ENCODE measurements around the gene SUMF1.

Gene SUMF1

DNA sequence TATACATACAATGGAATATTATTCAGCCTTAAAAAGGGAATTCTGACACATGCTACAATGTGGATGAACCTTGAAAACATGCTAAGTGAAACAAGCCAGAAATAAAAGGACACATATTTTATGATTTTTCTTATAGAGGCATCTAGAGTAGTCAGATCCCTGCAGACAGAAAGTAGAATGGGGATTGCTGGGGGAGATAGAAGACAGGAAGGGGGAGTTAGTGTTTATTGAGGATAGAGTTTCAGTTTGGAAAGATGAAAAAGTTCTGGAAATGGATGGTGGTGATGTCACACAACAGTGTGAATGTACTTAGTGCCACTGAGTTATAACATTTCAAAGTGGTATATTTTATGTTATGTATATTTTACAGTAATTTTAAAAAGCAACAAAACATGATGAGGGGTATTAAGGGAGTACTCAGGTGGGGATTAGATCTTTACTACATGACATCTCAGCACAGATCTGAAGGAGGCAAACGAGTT is 30.8 kb upstream of the SUMF1 start:
- no peak for DNase-seq (ENCODE audit: low read depth)

DNA sequence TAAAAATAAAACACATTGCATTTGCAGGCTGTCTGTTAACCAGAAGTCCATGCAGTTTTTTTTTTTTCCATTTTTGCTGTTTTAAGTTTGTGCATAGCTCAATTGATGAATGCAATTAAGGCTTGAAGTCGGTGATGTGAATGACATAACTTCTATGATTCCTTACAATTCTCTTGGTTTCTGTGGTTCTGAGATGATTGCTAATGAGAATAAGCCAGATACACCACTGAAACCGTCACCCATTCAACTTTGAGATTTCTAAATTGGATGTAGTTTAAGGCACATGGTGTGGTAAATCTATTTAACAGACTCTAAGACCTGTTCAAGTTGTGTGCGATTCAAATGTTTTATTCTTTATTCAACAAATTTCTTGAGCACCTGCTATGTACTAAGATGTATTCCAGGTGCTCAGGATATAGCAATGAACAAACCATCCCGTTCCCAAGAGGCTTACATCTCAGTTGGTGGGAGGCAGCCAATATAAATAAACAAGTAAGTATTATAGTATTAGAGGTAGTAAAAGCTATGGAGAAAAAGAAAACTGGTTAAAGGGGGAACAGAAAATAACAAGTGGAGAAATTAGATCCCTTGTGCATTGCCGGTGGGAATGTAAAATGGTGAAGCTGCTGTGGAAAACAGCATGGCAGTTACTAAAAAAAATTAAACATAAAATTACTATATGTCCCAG is 30.1 kb upstream of the SUMF1 start:
- DNase-seq (ENCODE audit: low read depth) = no peak

DNA sequence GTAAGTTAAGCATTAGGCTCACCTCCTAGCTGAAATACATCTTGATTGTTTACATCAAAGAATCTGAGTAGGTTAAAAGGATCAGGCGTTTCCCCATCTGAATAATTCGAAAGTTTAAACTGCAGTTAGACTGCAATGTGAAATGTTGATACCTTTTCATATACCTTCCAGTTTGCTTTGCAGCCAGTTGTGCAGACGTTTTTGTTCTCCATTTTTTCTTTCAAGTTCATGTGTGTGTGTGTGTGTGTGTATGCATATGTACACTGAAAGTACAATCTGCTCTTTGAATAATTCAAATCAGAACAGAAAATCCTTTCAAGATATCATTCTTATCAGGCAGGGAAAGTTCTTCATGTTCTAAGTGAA is 29.0 kb upstream of the SUMF1 start:
- no peak for DNase-seq (ENCODE audit: low read depth)

DNA sequence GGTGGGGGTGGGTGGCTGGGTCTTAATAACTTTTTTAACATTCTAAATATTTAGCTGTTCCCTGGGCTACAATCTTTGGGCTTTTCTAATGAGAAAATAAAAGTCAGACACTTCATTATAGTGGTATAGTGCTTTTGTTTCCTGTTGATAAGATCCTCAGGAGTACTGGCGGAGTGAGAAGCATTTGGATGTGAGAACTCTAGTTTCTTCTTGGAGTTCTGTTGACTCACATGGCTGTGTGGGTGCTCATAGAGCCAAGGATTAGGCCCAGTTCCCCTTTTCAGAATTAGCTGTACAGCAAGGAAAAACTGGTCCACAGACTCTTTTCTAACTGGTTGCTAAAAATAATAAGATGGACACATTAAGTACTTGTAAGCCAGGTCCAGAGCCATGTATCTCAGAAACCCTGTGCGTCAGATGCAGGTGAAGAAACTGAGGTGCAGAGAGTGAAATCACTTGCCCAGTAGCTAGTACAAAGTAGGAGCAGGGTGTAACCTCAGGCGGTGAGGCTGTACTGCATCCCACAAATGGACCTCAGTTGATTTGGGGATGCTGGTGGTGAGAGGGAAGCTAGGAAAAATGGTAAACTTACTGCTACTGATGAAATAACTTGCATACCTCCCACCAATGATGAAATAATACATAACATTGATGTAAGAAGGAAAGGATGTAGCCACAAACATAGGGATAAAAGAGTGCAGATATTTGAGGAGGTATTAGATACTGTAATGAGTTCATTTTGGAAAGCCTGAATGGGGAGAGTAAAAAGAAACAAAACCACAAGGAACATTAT is 28.4 kb upstream of the SUMF1 start:
- no peak for DNase-seq (ENCODE audit: low read depth)

DNA sequence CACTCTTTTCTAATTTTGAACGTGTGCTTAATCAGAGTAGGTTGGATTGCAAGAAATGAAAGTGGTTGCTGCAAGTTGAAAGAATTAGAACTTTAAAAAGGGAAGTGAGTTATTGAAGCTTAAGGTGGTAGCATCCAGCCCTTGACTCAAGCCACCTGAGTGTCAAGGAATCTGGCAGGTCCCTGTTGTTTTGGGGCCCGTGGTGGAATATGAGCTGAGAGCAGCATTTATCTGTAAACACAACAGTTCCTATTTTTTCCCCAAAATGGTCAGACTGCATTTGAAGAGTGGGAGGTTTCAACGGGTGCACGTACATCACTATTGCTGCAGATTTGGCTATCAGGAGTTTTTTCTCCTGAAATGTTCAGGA is 27.8 kb upstream of the SUMF1 start:
- no peak for DNase-seq (ENCODE audit: low read depth)

DNA sequence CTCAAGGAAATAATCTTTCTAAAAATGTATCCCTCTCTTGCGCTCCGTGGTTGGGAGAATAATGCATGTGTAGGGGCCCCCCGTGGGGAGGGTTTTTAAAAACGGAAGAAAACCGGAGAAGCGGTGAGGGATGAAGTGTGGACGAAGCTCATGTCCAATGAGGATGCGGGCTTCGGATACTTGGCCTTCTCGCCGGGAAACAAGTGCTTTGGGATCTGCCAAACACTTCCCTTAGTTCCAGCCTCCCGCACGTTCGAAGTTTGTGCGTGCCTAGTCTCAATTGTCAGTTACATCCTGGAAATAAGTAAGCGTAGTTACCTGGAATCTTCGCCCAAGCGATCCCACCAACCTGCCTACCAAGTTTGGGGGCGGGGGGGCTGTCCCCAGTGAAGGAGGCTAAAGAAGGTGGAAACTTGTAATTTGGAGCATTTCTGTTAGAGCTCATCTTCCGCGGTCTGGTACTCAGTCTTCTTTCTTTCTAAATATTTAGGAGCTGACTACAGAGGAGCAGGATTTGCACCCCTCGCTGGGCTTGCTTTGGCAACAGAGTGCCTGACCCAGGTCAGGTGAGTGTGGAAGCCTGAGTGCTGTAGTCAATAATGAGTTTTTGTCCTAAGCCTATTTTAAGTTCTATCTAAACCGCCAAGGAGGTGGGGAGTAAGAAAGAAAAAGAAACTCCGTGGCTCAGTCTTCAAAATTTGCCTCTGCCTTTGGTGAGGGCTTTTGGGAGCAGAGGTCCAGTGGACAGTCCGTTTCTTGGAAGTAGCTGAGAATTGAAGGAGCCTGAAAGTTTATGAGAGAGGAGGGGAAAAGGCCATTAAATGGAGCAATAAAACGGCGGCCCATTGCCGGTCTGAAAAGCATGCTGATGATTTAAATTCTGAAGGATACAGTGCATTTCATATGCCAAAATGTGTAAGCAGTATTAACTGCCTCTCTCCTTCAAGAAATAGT is 27.1 kb upstream of the SUMF1 start:
- no peak for DNase-seq (ENCODE audit: low read depth)

DNA sequence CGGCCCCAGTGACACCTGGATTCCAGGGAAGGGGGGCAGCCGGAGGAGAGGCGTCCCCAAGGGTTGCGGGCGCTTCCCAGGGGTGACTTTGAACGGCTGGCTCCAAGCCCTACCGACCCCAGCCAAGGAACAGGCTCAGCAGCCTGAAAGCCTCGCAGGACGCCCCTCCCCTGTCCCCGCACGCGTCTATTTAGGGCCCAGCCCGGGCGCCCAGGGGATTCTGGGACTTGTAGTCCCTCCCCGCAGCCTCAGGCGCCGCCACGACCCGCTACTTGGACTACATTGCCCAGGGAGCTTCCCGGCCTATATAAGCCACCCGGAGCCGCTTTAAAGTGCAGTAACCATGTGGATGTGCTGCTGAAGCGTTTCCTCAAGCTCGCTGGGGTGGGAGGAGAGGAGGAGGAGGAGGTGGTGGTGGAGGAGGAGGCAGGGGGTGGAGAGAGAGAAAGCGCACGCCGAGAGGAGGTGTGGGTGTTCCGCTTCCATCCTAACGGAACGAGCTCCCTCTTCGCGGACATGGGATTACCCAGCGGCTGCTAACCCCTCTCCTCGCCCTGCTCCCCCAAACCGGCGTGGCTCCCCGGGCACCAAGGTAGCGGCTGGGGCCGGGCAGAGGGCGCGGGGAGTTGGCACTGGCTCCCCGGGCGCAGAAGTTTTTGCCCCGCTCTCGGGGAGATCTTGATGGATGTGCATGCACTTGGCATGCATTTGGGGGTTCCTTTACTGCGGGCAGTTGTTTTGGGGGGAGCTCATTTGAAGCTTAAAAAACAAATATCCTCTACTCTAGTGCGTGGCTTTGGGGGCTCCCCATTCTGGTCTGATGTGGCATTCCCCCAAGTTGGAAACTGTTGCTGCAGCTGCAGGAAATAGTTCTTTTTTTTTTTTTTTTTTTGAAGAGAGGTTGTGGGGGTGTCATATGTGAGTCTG is 26.2 kb upstream of the SUMF1 start, which contains the start of gene ITPR1:
Gene ITPR1, plus strand, starts transcription at position 335 of the 927 bp plus-strand sequence. CDS start 23,144 bp downstream, outside the sequence.
- DNase-seq (ENCODE audit: low read depth) = peak; percentile 91

DNA sequence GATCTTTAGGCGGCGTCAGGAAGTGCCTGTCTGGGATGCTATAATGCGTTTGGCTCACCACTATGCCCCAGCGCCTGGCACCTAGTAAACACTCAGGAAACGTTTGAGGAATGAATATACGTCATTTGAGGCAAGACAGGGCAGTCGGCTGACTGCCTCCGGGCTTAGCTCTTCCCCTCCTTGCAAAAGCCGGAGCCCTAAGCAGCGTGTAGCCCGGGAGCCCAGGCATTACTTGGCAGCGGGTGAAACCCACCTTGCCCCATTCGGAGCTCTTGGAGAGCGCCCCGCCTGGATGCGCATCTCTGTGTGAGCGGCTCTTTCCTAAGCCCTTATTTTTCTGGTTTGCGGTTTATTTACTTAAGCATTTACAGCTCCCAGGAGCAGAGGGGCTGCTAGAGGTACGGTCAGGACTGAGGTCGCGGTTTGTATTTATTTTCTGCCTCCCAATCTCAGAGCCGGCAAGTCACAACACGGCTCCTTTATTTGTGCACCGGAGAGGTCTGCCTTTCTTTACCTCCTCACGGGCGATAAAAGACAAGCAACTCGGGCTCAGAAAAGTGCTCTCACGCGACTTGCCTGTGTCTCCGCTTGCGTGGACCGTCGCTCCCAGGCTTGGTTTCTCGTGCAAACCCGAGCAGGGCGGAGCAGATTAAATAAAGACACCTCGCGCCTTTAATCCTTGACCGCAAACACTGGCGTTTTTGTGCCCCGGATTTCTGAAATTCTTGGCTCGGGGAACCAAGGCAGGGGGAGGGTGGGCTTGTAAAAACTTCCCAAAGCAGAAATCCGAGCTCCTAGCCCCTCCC is 25.3 kb upstream of the SUMF1 start:
- DNase-seq (ENCODE audit: low read depth) = no peak

DNA sequence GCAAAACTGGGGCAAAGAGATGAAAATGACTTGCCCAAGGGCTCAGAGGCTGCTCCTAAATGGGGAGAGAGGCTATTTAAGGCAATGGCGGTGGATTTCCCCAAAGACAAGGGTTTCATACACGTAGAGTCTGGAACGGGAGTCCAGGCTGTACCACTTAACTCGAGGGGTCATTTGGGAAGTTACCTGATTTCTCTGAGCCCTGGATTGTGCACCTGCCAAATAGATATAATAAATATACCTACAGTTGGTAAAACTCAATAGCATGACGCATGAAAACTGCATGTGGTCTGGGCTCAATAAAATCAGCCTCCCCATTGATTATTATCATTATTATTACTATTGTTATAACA is 24.8 kb upstream of the SUMF1 start:
- no peak for DNase-seq (ENCODE audit: low read depth)

DNA sequence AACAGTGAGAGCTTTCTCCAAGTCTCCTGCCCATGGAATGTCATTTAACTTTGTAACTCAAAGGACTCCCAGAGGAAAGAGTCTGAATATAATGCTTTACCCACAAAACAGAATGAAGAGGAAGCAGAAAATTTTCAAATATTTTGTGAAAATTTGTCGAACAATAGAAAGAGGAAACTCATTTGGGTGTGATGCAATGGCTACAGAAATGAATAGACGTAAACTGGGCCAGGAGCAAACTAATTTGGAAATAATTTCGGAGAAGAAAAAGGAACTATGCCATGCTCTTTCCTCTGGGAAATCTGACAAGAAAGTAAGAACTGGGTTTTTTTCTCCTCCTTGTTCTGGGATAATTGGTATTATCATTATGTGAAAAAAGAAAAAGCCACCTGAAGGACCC is 11.2 kb upstream of the SUMF1 start:
- no peak for DNase-seq (ENCODE audit: low read depth)

DNA sequence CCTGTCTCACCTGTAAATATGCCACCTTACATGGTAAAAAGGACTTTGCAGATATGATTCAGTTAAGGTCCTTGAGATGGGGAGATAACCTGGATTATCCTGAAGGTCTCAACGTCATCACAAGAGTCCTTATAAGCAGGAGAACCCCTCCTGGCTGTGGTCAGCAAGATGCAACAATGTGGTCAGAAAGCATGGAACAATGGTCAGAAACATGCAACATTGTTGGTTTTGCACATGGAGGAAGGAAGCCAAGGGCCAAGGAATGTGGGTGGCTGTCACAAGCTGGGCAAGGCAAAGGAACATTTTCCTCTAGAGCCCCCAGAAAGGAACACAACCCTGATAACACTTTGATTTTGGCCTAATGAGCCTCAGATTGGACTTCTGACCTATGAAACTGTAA is 9.4 kb upstream of the SUMF1 start:
- DNase-seq (ENCODE audit: low read depth) = no peak

DNA sequence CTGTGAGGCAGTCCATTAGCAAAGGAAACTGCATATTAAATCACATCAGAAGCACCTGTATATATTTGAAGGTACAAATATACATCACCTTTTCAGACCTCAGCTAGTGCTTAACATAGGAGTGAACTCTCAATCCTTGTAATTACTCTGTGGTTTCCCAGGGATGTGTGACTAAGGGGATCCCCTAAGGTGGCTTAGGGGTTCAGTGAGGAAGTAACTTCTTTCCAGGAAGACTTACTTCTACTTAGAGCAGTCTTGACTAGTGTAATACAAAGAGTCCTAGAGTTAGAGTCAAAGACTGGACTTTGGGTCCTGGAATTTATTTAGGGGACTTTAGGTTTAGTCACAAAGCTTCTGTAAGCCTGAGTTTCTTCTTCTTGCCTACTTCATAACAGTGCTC is 8.7 kb upstream of the SUMF1 start:
- no peak for DNase-seq (ENCODE audit: low read depth)

DNA sequence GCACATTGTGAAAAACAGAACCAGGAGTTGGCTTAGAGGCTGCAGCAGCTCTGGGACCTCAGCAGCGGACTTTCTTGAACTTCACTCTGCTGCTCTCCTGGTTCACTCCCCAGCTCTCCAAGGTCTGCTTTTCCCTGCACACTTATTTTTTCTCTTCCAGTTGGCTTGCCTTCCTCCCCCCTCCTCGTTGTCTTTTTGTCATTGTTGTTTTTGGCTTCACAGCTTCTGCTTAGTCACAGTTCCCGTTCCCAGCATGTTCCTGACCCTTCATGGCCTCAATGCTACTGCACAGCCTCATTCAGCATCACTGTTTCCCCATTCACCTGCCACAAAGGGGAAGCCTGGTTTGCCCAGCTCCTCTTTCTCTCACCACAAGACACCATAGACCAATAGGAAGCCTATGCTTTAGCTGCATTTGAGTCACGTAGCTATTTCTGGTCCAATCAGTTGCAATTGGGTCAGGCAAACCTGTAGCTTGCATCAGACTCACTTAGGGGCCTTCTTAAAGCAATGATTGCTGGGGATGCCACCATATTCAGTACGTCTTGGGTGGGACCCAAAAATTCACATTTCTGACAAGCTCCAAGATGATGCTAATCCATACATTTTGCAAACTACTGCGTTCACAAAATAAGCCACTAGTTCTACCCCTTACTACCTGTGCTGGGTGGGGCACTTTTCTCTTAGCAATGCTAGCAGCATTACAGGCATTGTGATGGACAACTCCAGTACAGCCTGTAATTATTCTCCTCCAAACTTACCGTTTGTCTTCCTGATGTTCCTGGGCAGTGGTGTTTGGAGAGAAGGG is 7.8 kb upstream of the SUMF1 start:
- no peak for DNase-seq (ENCODE audit: low read depth)

DNA sequence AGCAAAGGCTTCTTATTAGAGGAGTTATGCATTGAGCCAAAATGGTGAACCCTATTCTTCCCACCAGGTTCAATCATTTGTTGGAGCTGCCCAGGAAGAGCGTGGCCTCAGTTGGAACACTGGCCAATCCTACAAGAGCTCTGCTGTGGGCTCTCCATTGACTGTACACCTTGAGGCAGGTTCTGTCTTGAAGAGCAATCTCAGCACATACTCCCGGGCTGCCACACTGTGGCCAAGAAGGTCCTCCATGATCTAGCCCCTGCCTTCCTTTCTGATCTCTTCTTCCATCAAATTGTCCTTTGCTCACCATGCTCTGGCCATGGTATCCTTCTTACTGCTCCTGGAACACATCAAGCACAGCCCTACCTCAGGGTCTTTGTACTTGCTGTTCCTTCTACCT is 5.7 kb upstream of the SUMF1 start:
- DNase-seq (ENCODE audit: low read depth) = no peak

DNA sequence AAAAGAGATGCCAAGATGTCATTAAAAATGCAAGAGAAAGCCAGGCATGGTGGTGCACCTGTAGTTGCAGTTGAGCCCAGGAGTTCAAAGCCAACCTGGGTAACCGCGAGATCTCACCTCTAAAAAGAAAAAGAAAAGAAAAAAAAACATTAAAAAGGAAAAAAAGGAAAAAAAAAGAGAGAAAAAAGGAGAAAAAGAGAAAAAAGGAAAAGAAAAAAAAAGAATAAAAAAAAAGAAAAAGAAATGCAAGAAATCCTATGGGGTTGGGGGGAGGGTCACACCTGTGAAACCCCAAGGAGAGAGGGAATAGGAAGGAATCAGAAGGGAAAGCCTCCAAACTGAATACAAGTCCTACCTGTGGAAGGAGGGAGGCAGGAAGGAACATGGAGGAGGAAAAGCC is 5.2 kb upstream of the SUMF1 start:
- no peak for DNase-seq (ENCODE audit: low read depth)

DNA sequence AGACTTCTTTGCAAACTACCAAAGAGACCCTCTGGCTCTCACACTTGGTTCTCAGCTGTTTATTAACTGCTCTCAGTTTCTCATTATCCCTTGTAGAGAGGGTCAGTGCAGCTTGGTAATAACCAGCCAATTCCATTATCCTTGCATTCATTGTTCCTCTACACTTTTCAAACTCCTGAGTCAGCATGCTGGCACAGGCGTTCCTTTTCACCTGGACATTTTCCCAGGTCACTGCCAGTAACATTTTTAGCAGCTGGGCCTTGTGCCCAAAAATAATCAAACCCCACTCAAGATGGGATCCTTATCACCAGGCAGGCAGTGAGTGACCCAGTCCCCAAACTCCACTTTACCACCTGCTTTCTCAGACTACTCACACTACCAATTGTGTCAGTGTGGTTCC is 4.8 kb upstream of the SUMF1 start:
- no peak for DNase-seq (ENCODE audit: low read depth)

DNA sequence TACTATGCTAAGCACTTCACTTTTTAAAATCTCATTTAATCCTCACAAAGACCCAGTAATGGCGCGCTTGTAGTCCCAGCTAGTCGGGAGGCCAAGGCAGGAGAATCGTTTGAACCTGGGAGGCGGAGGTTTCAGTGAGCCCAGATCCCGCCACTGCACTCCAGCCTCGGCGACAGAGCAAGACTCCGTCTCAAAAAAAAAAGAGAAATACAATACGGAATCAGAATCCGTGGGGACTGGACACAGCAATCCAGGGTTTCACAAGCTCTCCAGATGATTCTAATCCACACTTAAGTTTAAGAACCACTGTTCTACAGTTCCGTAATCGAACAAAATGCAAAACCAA is 426 bp upstream of the SUMF1 start:
- DNase-seq (ENCODE audit: low read depth) = no peak

DNA sequence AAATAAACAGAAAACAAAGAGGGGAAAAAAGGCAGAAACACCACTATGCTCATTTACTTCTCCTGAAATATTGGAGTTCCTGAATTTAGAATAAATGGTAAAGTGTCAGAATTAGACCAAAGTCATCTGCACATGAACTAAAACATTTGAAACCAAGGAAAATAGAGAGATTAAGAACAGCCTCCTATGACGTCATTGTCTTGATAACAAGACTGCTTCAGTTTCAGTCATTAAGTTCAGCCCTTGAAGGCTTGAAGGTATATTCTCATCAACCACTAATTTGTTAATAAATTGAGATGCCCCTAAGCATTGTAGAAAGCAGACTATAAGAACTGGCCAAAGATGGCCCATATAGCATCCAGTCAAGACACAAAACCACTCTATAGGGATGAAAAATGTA is 2.5 kb downstream of the SUMF1 start:
- no peak for DNase-seq (ENCODE audit: low read depth)

DNA sequence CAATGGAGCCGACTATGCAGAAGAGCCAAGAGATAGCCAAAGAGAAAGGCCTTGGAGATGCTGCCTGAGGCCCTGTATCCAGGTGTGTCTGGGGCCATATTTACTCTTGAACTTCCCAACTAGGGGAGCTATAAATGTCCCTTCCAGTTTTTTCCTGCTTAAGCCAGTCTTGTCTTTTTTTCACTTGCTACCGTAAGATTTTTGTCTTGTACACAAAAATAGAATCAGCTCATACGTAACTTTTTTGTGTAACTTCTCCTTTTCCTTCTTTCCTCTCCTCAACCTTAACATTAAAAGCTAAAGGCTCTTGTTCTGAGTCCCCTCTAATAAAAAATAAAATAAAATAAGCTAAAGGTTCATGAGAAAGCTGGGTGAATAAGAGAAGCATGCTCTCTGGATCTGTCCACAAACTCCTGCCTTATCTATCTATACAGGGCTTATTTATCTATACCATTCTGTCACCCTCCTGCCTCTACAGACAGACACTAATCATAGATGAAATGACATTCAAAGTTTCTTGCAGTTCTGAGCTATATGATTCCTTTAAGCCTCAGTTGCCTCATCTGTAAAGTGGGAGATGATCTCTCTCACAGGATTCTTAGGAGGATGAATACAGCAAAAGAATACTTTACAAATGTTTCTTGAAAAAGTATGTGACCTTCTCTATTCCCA is 4.6 kb downstream of the SUMF1 start:
- DNase-seq (ENCODE audit: low read depth) = no peak

Data from stimulated activated CD8-positive, alpha-beta memory T cell treated with anti-CD3 and anti-CD28 coated beads, Interleukin-7, amount 100 ng/mL, for 24 hours (primary cell).